Mesodermal cell (in vitro differentiated cells): ENCODE results near the gene C10orf90.
A peak's percentile ranks its signal among the peaks of the same experiment; 100 is the strongest.

Experiments
- H3K27ac ChIP-seq: 2 replicates; pipeline ENCODE4 v1.7.0; 2013; ENCODE audit warnings: mild to moderate bottlenecking, low read depth, low read length, moderate library complexity; ENCODE audit not compliant: severe bottlenecking
- H3K36me3 ChIP-seq: 2 replicates; pipeline ENCODE4 v1.7.1; 2013; ENCODE audit warnings: mild to moderate bottlenecking, low read length, moderate library complexity; ENCODE audit not compliant: control insufficient read depth, insufficient read depth
- H3K4me1 ChIP-seq: one replicate; pipeline ENCODE4 v1.7.1; 2013; ENCODE audit warnings: mild to moderate bottlenecking, low read length; ENCODE audit not compliant: insufficient read depth, control insufficient read depth, poor library complexity, severe bottlenecking
- H3K4me3 ChIP-seq: 2 replicates; pipeline ENCODE4 v1.7.0; 2013; ENCODE audit warnings: low read length, control low read depth, mild to moderate bottlenecking; ENCODE audit not compliant: insufficient read depth, poor library complexity, severe bottlenecking; ENCODE audit errors: extremely low read depth
- H3K9me3 ChIP-seq: 2 replicates; pipeline ENCODE4 v1.7.1; 2013; ENCODE audit warnings: mild to moderate bottlenecking, low read length, moderate library complexity; ENCODE audit not compliant: control insufficient read depth
- WGBS, 2 experiments: methylation state at CpG; one replicate each; pipeline ENCODE4 v1.1.5; 2013; ENCODE audit warnings: missing lambda C conversion rate in 2 of 2; ENCODE audit not compliant: insufficient coverage in 2 of 2; 5-methylcytosine and 5-hydroxymethylcytosine counted together

The C10orf90 gene

DNA sequence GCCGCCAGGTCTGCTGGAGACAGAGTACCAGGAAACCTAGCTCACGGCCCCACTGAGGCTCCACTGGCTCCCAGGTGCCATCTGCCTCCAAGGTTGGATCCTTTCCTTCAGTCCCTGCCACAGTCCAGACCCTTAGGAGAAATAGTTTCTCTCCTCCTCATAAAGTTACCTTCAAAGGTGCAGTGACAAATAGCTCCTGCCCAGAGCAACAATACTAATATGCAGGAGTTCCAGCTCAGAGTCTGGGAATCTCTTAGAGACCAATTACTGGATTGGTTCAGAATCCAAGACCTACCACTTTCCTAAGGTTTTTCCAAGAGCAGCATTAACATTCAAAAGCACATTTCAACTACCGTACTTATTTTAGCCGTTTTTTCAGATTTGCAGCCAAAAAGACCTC is 241.2 kb downstream of the C10orf90 start:
- no peak overlapping the region for H3K27ac ChIP-seq
- H3K9me3 ChIP-seq: peaks cover 3% of the 10 kb centered on the region
- 88 to 100% methylated on average over 3 to 4 of the region's 4 CpGs for WGBS, 2 experiments
- no peaks in the 10 kb centered on the region for H3K36me3 ChIP-seq
- no peaks in the 10 kb centered on the region for H3K4me1 ChIP-seq
- H3K4me3 ChIP-seq: no peak overlapping the region

DNA sequence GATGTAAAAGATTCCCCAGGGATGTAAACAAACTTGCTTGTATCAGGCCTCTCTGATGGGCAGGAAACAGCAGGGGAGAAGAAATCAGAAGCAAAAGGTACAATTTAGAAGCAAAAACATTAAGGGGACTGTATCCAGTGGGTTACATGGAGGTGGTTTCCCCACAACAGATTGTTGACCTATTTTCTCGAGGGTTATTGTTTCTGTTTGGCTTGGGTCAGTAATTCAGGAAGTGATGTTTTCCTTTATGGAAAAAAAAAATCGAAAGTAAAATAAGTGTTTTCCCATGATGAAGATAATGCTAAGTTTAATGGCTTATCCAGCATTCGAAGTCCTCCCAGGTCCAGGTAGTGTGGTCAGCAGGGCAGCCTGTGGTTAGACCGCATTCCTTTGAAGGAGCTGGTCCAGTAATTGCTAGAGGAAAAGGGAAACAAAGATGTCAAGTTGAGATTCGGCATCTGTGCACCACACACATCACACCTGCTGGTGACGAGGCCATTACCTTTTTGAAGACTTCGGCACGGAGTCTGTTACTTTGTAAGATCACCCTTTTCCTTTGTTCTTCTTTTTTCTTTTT is 244.9 kb downstream of the C10orf90 start:
- Histone ChIP-seq H3K27ac (no peak overlapping the region), H3K4me1 (peaks cover 3% of the 10 kb centered on the region), H3K9me3 (peaks cover 16% of the 10 kb centered on the region), H3K36me3 (no peaks in the 10 kb centered on the region), H3K4me3 (no peak overlapping the region)
- 86 to 96% methylated on average over 5 to 8 of the region's 8 CpGs for WGBS, 2 experiments

DNA sequence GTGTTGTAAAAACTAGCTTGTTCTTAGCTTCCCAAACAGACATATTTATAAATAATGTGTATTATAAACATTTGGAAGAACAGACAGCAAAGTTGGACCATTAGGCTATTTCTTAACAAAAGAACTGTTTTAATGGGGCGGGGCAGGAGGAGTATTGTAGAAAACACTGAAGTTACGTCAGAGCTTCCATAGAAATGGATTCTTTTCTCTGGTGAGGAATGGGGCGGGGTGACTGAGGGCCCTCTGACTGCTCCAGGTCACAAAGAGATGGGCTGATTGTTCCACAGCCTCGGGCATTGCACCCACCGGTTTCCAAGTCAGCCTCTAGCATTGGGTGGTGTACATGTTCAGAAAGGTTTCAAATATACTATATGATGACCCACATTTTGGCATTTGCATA is 245.5 kb downstream of the C10orf90 start:
- Histone ChIP-seq H3K36me3 (no peaks in the 10 kb centered on the region), H3K27ac (no peak overlapping the region), H3K4me1 (peaks cover 3% of the 10 kb centered on the region), H3K9me3 (peaks cover 16% of the 10 kb centered on the region), H3K4me3 (no peak overlapping the region)
- WGBS, 2 experiments: 82 to 100% methylated on average over 2 to 3 of the region's 5 CpGs

DNA sequence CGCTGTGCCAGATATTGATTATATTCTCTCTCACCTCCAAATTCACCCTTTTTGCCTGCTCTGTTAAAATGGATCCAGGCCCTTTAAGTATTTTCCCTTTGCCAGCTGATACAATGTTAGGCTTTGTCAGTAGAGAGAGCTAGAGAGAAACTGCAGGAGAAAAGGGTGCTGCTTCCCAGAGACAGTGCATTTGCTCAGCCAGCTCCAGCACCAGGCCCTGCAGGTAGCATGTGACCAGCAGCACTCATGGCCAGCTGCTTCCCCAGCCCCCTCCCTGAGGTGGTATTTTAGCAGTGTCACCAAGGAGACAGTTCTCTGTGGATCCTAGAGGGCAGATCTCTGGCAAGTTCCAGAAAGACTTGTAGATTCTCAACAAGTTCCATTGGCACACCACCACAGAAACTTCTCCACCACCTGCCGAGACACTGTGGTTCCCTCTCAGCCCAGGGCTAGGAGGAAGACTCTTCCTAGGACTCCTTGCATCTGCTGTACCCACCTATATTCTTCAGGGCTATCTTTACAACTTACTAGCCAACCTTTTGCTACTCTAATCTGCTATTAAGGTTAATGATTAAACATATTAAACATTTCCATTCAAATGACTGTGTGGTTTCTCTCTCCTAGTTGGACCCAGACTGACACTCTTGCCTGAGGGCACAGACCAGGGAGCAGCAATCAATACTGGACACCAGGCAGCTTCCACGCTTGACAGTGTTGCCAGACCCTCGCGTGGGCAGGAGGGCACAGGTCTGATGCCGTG is 246.6 kb downstream of the C10orf90 start:
- H3K27ac ChIP-seq: no peak overlapping the region
- H3K4me3 ChIP-seq: no peak overlapping the region
- H3K9me3 ChIP-seq: peaks cover 16% of the 10 kb centered on the region
- peaks cover 3% of the 10 kb centered on the region for H3K4me1 ChIP-seq
- 94 to 95% methylated on average over 5 of the region's 6 CpGs for WGBS, 2 experiments
- no peaks in the 10 kb centered on the region for H3K36me3 ChIP-seq

DNA sequence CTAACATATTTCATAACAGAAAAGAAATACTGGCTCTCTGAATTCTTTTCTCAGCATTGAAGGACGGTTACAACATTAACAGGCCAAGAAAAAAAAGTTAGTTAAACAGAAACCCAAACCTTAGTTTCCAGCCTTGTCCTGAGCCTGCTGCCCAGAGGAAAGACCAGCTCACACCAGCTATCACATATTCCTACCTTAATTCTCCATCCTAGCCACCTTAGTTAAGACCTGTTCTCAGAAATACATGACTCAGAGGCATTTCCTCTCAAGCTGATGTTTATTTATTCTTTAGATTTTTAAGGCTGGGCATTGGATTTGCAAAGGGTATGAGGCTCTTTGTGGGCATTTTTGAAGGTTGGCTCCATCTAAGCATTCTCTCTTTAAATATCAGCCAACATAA is 247.9 kb downstream of the C10orf90 start:
- WGBS, 2 experiments: 100% methylated on average over 1 of the region's 1 CpG
- no peak overlapping the region for H3K27ac ChIP-seq
- H3K36me3 ChIP-seq: no peaks in the 10 kb centered on the region
- peaks cover 3% of the 10 kb centered on the region for H3K4me1 ChIP-seq
- peaks cover 18% of the 10 kb centered on the region for H3K9me3 ChIP-seq
- H3K4me3 ChIP-seq: no peak overlapping the region

DNA sequence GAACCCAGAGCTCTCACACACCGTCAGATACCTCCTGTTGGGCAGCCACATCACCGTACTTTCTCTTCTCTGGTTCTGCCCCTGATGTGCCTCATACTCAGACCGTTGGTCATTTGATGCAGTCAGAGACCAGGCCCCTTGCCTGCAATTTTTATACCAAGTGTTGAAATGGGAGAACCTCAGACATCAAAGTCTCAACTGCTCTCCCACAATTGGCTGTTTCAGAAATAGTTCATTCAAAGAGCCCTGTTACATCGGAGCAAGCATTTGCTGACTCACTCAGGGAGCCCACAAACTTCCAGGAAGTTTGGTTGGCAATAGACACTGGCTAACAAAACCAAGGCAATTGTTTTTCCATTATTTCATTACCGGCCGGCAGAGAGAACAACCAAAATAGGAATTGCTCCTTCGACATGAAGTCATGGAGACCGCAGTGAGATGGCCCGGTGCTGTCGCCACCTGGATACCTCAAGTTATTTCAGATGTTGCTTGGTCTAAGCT is 248.7 kb downstream of the C10orf90 start:
- Histone ChIP-seq H3K4me1 (peaks cover 3% of the 10 kb centered on the region), H3K27ac (peak overlapping the region; percentile 57), H3K9me3 (peaks cover 18% of the 10 kb centered on the region), H3K4me3 (no peak overlapping the region), H3K36me3 (no peaks in the 10 kb centered on the region)
- whole genome bisulfite sequencing, 2 experiments: 91 to 95% methylated on average over 7 of the region's 10 CpGs

- H3K4me1 ChIP-seq: peaks cover 3% of the 10 kb centered on the region
- H3K27ac ChIP-seq: no peak overlapping the region
- H3K4me3 ChIP-seq: no peak overlapping the region
- H3K9me3 ChIP-seq: peaks cover 18% of the 10 kb centered on the region
- no peaks in the 10 kb centered on the region for H3K36me3 ChIP-seq
- 94 to 95% methylated on average over 5 to 9 of the region's 12 CpGs for WGBS, 2 experiments
Observed at GRCh38 chr10:126420567-126421300, 249.8 kb downstream of the C10orf90 start.

- Histone ChIP-seq H3K9me3 (peaks cover 3% of the 10 kb centered on the region), H3K4me3 (no peak overlapping the region), H3K27ac (no peak overlapping the region), H3K4me1 (no peaks in the 10 kb centered on the region), H3K36me3 (no peaks in the 10 kb centered on the region)
- whole genome bisulfite sequencing, 2 experiments: 79 to 100% methylated on average over 3 of the region's 4 CpGs
Observed at GRCh38 chr10:126417220-126417825, 253.2 kb downstream of the C10orf90 start.

- Histone ChIP-seq H3K9me3 (no peaks in the 10 kb centered on the region), H3K4me3 (no peak overlapping the region), H3K27ac (no peak overlapping the region), H3K4me1 (no peaks in the 10 kb centered on the region), H3K36me3 (no peaks in the 10 kb centered on the region)
- WGBS, 2 experiments: 72 to 86% methylated on average over 5 to 6 of the region's 6 CpGs
Observed at GRCh38 chr10:126409821-126410220, 260.7 kb downstream of the C10orf90 start.

GRCh38 chr10:126408953-126409641 is 261.4 kb downstream of the C10orf90 start:
- Histone ChIP-seq H3K36me3 (no peaks in the 10 kb centered on the region), H3K9me3 (no peaks in the 10 kb centered on the region), H3K4me1 (no peaks in the 10 kb centered on the region), H3K4me3 (no peak overlapping the region), H3K27ac (peak overlapping the region; percentile 51)
- WGBS, 2 experiments: 70 to 94% methylated on average over 4 to 7 of the region's 11 CpGs
